GM10847 (cell line): ENCODE results near the gene POP7.

Experiments used
- POLR2A ChIP-seq: IDR thresholded peaks from 2 replicates; pipeline ENCODE4 v1.6.1; 2011; ENCODE audit not compliant: insufficient read length; ENCODE audit errors: extremely low read depth

Gene POP7

GRCh38 chr7:100685631-100686145 lies 20.2 kb upstream of the POP7 start:
- no peak for TF ChIP-seq POLR2A

GRCh38 chr7:100686201-100686821 lies 19.6 kb upstream of the POP7 start:
- TF ChIP-seq POLR2A = no peak

- TF ChIP-seq POLR2A = no peak
These were observed 19.1 kb upstream of the POP7 start for GRCh38 chr7:100686822-100687211.

- TF ChIP-seq POLR2A = no peak
These were observed 18.7 kb upstream of the POP7 start for GRCh38 chr7:100687261-100687660.

GRCh38 chr7:100687751-100688300 lies 18.1 kb upstream of the POP7 start:
- TF ChIP-seq POLR2A = no peak

- TF ChIP-seq POLR2A = no peak
These were observed 17.5 kb upstream of the POP7 start for GRCh38 chr7:100688326-100688860.

- no peak for TF ChIP-seq POLR2A
These were observed 16.4 kb upstream of the POP7 start for GRCh38 chr7:100689230-100690135.

- TF ChIP-seq POLR2A = no peak
These were observed 14.0 kb upstream of the POP7 start for GRCh38 chr7:100691676-100692577.

- TF ChIP-seq POLR2A = no peak
These were observed 13.4 kb upstream of the POP7 start for GRCh38 chr7:100692578-100692961.

- TF ChIP-seq POLR2A = no peak
These were observed 12.4 kb upstream of the POP7 start for GRCh38 chr7:100693312-100694097.

- no peak for TF ChIP-seq POLR2A
These were observed 11.7 kb upstream of the POP7 start, which contains the start of gene GIGYF1 for GRCh38 chr7:100694098-100694745. Gene GIGYF1, minus strand, starts transcription at chr7:100694250. Its CDS starts 6,012 bp downstream, at chr7:100688238.

GRCh38 chr7:100696123-100696521 lies 9.8 kb upstream of the POP7 start:
- no peak for TF ChIP-seq POLR2A

- TF ChIP-seq POLR2A = no peak
These were observed 6.9 kb upstream of the POP7 start for GRCh38 chr7:100699018-100699417.
